GM12878 (cell line): ENCODE data around the gene SLC9B1. TPM values are rescaled to one million over a fixed set of nuclear protein-coding genes. Genes with fewer than 3 reads are reported as not detected.
A peak's percentile ranks its signal among the peaks of the same experiment; 100 is the strongest.

Experiments
- BACH1 ChIP-seq: fragments of 450-650 bp; IDR thresholded peaks from 2 replicates; pipeline ENCODE4 v1.6.1; 2017; ENCODE audit warnings: mild to moderate bottlenecking, borderline replicate concordance
- EED ChIP-seq: sonication (generic); IDR thresholded peaks from 2 replicates; pipeline ENCODE4 v1.6.1; 2016; ENCODE audit warnings: antibody characterized with exemption, low read depth
- IKZF1 ChIP-seq: fragments of 450-650 bp; conservative IDR thresholded peaks from 2 replicates; pipeline ENCODE4 v1.6.1; 2017; ENCODE audit warnings: antibody characterized with exemption, mild to moderate bottlenecking
- IRF4 ChIP-seq: IDR thresholded peaks from 2 replicates; pipeline ENCODE4 v1.6.1; 2011; ENCODE audit warnings: low read depth, low read length
- NR2F1 ChIP-seq: fragments of 450-650 bp; conservative IDR thresholded peaks from 2 replicates; pipeline ENCODE4 v1.6.1; 2017; ENCODE audit warnings: mild to moderate bottlenecking
- RUNX3 ChIP-seq: IDR thresholded peaks from 2 replicates; pipeline ENCODE4 v1.6.1; 2012; ENCODE audit warnings: low read length, inconsistent platforms
- SMC3 ChIP-seq: IDR thresholded peaks from 2 replicates; pipeline ENCODE4 v1.6.1; 2011; ENCODE audit warnings: low read length, improper control_type of control experiment, borderline replicate concordance
- SP1 ChIP-seq: IDR thresholded peaks from one replicate; pipeline ENCODE4 v1.6.1; 2011; ENCODE audit warnings: low read depth, low read length
- SRF ChIP-seq, 2 experiments: IDR thresholded peaks; 2 replicates each; pipeline ENCODE4 v1.6.1; 2011; ENCODE audit warnings: low read depth in 2 of 2, low read length in 2 of 2, mild to moderate bottlenecking in 1 of 2, moderate library complexity in 1 of 2
- ZBED1 ChIP-seq: IDR thresholded peaks from 2 replicates; pipeline ENCODE4 v1.6.1; 2016; ENCODE audit warnings: borderline replicate concordance
- ZNF207 ChIP-seq: fragments of 450-650 bp; IDR thresholded peaks from 2 replicates; pipeline ENCODE4 v1.6.1; 2014; ENCODE audit warnings: antibody characterized with exemption, mild to moderate bottlenecking, borderline replicate concordance
- polyA plus RNA-seq, 11 experiments: library from polyadenylated mRNA; depleted of rRNA in 4 of 11; unstranded in 6 of 11; stranded (reverse) in 5 of 11; fragments of >200 nt; fragmentation: Nextera tagmentation in 4 of 11; fragmentation: Illumina TruSeq in 1 of 11; extraction: Ambion mirVana in 4 of 11; extraction: Trizol in 1 of 11; gene quantifications; 1 replicate in 1 of 11; 2 replicates in 10 of 11; pipeline versions ENCODE4 v1.2.1 to v1.2.3, GENCODE V29; 2011 to 2016; ENCODE audit warnings: inconsistent platforms in 2 of 11, missing spikeins in 2 of 11, low read depth in 1 of 11
- total RNA-seq, 4 experiments: library from RNA; depleted of rRNA in 3 of 4; stranded (reverse); fragments of >200 nt in 3 of 4; fragmentation: Illumina TruSeq in 1 of 4; extraction: Trizol in 1 of 4; gene quantifications; 2 replicates each; pipeline versions ENCODE4 v1.2.1 to v1.2.3, GENCODE V29; 2013 to 2021
- TF ChIP-seq, protein P1 (sequence below): fragments of 450-650 bp; IDR thresholded peaks from 2 replicates; pipeline ENCODE4 v1.6.1; 2016; ENCODE audit warnings: mild to moderate bottlenecking, moderate library complexity, borderline replicate concordance
- TF ChIP-seq, protein P2 (sequence below): fragments of 450-650 bp; conservative IDR thresholded peaks from 2 replicates; pipeline ENCODE4 v1.6.1; 2017; ENCODE audit warnings: mild to moderate bottlenecking, moderate library complexity
- TF ChIP-seq, protein P3 (sequence below): IDR thresholded peaks from 2 replicates; pipeline ENCODE4 v1.6.1; 2011; ENCODE audit warnings: borderline replicate concordance, low read depth, mild to moderate bottlenecking, moderate library complexity, low read length; ENCODE audit not compliant: insufficient read depth, poor library complexity, severe bottlenecking
- TF ChIP-seq, protein P4 (sequence below): fragments of 450-650 bp; IDR thresholded peaks from 2 replicates; pipeline ENCODE4 v1.6.1; 2017; ENCODE audit warnings: mild to moderate bottlenecking, moderate library complexity
- TF ChIP-seq, protein P5 (sequence below): fragments of 450-650 bp; IDR thresholded peaks from 2 replicates; pipeline ENCODE4 v1.6.1; 2016; ENCODE audit warnings: mild to moderate bottlenecking

The SLC9B1 gene
- total and polyA plus RNA-seq, 10 of the 15 experiments (the other 5 are each of a cell fraction or from before 2014, with no cell fraction given) = 1.0 to 3.5 (median 1.8) TPM

DNA sequence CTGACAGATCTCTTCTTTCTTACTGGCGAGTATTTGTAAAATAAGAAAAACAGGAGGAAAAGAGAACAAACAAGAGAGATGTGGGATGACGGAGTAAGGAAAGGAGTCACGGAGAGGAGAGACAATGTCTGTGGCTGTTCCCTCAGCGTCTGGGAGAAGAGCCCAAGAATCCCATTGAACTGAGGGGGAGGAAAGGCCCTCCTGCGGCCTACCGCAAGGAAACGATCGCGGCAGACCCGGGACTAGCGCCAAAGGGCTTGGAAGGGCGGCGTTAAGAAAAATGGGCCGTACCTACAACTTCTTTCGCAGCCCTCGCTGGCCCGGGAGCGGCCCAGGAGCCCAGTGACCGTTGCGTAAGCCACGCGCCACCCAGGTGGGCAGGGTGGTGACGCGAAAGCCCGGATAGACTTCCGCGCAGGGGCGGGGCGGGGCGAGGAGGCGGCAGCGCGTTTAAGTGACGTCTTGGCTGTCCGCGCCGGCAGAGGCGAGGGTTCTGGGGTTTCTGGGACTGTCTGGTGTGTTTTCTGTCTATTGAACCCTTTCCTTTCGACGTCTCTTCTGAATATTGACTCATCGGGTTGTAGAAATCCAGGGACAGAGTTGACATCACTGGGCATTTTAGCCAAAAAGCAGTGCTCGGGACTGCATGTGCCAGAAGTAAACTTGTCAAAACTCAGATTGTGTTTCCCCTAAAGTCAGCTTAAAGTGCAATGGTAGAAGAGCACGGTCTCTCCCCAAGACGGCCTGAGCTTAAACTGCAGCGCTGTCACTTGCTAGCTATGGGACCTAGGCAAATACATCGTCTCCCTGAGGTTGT, at the start of gene SLC9B1 (continued):
- TF ChIP-seq, protein P1, sequence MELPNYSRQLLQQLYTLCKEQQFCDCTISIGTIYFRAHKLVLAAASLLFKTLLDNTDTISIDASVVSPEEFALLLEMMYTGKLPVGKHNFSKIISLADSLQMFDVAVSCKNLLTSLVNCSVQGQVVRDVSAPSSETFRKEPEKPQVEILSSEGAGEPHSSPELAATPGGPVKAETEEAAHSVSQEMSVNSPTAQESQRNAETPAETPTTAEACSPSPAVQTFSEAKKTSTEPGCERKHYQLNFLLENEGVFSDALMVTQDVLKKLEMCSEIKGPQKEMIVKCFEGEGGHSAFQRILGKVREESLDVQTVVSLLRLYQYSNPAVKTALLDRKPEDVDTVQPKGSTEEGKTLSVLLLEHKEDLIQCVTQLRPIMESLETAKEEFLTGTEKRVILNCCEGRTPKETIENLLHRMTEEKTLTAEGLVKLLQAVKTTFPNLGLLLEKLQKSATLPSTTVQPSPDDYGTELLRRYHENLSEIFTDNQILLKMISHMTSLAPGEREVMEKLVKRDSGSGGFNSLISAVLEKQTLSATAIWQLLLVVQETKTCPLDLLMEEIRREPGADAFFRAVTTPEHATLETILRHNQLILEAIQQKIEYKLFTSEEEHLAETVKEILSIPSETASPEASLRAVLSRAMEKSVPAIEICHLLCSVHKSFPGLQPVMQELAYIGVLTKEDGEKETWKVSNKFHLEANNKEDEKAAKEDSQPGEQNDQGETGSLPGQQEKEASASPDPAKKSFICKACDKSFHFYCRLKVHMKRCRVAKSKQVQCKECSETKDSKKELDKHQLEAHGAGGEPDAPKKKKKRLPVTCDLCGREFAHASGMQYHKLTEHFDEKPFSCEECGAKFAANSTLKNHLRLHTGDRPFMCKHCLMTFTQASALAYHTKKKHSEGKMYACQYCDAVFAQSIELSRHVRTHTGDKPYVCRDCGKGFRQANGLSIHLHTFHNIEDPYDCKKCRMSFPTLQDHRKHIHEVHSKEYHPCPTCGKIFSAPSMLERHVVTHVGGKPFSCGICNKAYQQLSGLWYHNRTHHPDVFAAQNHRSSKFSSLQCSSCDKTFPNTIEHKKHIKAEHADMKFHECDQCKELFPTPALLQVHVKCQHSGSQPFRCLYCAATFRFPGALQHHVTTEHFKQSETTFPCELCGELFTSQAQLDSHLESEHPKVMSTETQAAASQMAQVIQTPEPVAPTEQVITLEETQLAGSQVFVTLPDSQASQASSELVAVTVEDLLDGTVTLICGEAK = 0 out of 2 replicates have a peak, but pooled peaks have one; percentile 24
- TF ChIP-seq IKZF1 = peak; percentile 87
- TF ChIP-seq, protein P2, sequence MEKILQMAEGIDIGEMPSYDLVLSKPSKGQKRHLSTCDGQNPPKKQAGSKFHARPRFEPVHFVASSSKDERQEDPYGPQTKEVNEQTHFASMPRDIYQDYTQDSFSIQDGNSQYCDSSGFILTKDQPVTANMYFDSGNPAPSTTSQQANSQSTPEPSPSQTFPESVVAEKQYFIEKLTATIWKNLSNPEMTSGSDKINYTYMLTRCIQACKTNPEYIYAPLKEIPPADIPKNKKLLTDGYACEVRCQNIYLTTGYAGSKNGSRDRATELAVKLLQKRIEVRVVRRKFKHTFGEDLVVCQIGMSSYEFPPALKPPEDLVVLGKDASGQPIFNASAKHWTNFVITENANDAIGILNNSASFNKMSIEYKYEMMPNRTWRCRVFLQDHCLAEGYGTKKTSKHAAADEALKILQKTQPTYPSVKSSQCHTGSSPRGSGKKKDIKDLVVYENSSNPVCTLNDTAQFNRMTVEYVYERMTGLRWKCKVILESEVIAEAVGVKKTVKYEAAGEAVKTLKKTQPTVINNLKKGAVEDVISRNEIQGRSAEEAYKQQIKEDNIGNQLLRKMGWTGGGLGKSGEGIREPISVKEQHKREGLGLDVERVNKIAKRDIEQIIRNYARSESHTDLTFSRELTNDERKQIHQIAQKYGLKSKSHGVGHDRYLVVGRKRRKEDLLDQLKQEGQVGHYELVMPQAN = peak; percentile 61
- peak; percentile 29; the same call in 1 of the 2 replicates for TF ChIP-seq NR2F1
- 0 out of 2 replicates have a peak, but pooled peaks have one; percentile 60 for TF ChIP-seq ZNF207
- peak in 1 of 2 experiments; percentile 69; a peak in 2 of 4 replicates for TF ChIP-seq SRF (IDR thresholded peaks at IDR 0.05; ENCODE audit: low read depth in 2 of 2, low read length in 2 of 2)
- no peak for TF ChIP-seq ZBED1
- peak; percentile 56; the same call in 1 of the 2 replicates for TF ChIP-seq BACH1
- TF ChIP-seq, protein P3, sequence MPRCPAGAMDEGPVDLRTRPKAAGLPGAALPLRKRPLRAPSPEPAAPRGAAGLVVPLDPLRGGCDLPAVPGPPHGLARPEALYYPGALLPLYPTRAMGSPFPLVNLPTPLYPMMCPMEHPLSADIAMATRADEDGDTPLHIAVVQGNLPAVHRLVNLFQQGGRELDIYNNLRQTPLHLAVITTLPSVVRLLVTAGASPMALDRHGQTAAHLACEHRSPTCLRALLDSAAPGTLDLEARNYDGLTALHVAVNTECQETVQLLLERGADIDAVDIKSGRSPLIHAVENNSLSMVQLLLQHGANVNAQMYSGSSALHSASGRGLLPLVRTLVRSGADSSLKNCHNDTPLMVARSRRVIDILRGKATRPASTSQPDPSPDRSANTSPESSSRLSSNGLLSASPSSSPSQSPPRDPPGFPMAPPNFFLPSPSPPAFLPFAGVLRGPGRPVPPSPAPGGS = peak; percentile 91
- no peak for TF ChIP-seq SMC3
- TF ChIP-seq, protein P4, sequence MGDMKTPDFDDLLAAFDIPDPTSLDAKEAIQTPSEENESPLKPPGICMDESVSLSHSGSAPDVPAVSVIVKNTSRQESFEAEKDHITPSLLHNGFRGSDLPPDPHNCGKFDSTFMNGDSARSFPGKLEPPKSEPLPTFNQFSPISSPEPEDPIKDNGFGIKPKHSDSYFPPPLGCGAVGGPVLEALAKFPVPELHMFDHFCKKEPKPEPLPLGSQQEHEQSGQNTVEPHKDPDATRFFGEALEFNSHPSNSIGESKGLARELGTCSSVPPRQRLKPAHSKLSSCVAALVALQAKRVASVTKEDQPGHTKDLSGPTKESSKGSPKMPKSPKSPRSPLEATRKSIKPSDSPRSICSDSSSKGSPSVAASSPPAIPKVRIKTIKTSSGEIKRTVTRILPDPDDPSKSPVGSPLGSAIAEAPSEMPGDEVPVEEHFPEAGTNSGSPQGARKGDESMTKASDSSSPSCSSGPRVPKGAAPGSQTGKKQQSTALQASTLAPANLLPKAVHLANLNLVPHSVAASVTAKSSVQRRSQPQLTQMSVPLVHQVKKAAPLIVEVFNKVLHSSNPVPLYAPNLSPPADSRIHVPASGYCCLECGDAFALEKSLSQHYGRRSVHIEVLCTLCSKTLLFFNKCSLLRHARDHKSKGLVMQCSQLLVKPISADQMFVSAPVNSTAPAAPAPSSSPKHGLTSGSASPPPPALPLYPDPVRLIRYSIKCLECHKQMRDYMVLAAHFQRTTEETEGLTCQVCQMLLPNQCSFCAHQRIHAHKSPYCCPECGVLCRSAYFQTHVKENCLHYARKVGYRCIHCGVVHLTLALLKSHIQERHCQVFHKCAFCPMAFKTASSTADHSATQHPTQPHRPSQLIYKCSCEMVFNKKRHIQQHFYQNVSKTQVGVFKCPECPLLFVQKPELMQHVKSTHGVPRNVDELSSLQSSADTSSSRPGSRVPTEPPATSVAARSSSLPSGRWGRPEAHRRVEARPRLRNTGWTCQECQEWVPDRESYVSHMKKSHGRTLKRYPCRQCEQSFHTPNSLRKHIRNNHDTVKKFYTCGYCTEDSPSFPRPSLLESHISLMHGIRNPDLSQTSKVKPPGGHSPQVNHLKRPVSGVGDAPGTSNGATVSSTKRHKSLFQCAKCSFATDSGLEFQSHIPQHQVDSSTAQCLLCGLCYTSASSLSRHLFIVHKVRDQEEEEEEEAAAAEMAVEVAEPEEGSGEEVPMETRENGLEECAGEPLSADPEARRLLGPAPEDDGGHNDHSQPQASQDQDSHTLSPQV = no peak
- peak; percentile 71 for TF ChIP-seq SP1
- TF ChIP-seq EED = peak; percentile 81; the same call in 1 of the 2 replicates
- TF ChIP-seq IRF4 = no peak
- TF ChIP-seq, protein P5, sequence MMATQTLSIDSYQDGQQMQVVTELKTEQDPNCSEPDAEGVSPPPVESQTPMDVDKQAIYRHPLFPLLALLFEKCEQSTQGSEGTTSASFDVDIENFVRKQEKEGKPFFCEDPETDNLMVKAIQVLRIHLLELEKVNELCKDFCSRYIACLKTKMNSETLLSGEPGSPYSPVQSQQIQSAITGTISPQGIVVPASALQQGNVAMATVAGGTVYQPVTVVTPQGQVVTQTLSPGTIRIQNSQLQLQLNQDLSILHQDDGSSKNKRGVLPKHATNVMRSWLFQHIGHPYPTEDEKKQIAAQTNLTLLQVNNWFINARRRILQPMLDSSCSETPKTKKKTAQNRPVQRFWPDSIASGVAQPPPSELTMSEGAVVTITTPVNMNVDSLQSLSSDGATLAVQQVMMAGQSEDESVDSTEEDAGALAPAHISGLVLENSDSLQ = peak; percentile 67
- TF ChIP-seq RUNX3 = peak; percentile 62
